Bronchial epithelial cell (primary cell): ENCODE results near the gene DCPS. TPM values are rescaled to one million over a fixed set of nuclear protein-coding genes. Genes with fewer than 3 reads are reported as not detected.
"Not testable (repeated sequence)": the region's sequence is repeated elsewhere in the genome, so short reads cannot be mapped to it uniquely, and the experiment has no call there.

Experiments
- DNase-seq: peaks from one replicate; pipeline ENCODE4 v3.0.0-alpha.2; 2010; ENCODE audit warnings: low read depth
- FAIRE-seq: peaks from 2 replicates; lab custom pipeline; 2011; peaks lifted over from hg19 to GRCh38; lab: Jason Lieb, UNC
- H3K27me3 ChIP-seq: 2 replicates; pipeline ENCODE4 v1.5.1; 2011; ENCODE audit warnings: low read length; ENCODE audit not compliant: control insufficient read depth, insufficient read depth
- H3K36me3 ChIP-seq: 2 replicates; pipeline ENCODE4 v1.5.1; 2011; ENCODE audit warnings: low read length; ENCODE audit not compliant: control insufficient read depth, insufficient read depth
- H3K4me3 ChIP-seq: 2 replicates; pipeline ENCODE4 v1.5.1; 2011; ENCODE audit warnings: mild to moderate bottlenecking, low read depth, low read length, control low read depth
- CTCF ChIP-seq: IDR thresholded peaks from 2 replicates; pipeline ENCODE4 v1.5.1; 2011; ENCODE audit warnings: mild to moderate bottlenecking, moderate library complexity, low read length, control low read depth, inconsistent platforms; ENCODE audit not compliant: insufficient read depth, severe bottlenecking
- total RNA-seq: library from RNA; depleted of rRNA; stranded (reverse); fragments of >200 nt; gene quantifications from 2 replicates; pipeline ENCODE4 v1.2.1, GENCODE V29; 2014

The DCPS gene
- total RNA-seq, 1 donor from 2014 or later: 11.6 TPM

- DNase-seq (no peak), FAIRE-seq (no peak)
- TF ChIP-seq CTCF: no peak
- Histone ChIP-seq H3K27me3 (no peaks in the 10 kb centered on the region), H3K36me3 (no peaks in the 10 kb centered on the region), H3K4me3 (no peak overlapping the region)
Measured at GRCh38 chr11:126363706-126364248, 59.9 kb downstream of the DCPS start.

- not testable (repeated sequence) for H3K27me3 ChIP-seq, H3K36me3 ChIP-seq, DNase-seq, H3K4me3 ChIP-seq
- peak; percentile 89 for FAIRE-seq
Measured at GRCh38 chr11:126364735-126365134, 60.9 kb downstream of the DCPS start.

- not testable (repeated sequence) for H3K4me3 ChIP-seq, H3K27me3 ChIP-seq, DNase-seq, H3K36me3 ChIP-seq
- peak; percentile 96 for FAIRE-seq
Measured at GRCh38 chr11:126365508-126365907, 61.6 kb downstream of the DCPS start.

GRCh38 chr11:126366064-126366822 lies 62.4 kb downstream of the DCPS start:
- FAIRE-seq: no peak
- Histone ChIP-seq H3K27me3 (no peaks in the 10 kb centered on the region), H3K4me3 (no peak overlapping the region), H3K36me3 (no peaks in the 10 kb centered on the region)
- TF ChIP-seq CTCF: no peak
- no peak for DNase-seq

GRCh38 chr11:126366823-126367654 lies 63.2 kb downstream of the DCPS start:
- not testable (repeated sequence) for H3K4me3 ChIP-seq, H3K36me3 ChIP-seq, H3K27me3 ChIP-seq, DNase-seq
- peak; percentile 93 for FAIRE-seq

- not testable (repeated sequence) for DNase-seq, H3K36me3 ChIP-seq, H3K27me3 ChIP-seq, FAIRE-seq, H3K4me3 ChIP-seq
Measured at GRCh38 chr11:126367806-126368205, 63.9 kb downstream of the DCPS start.

GRCh38 chr11:126368336-126369119 lies 64.7 kb downstream of the DCPS start:
- not testable (repeated sequence) for H3K4me3 ChIP-seq, H3K27me3 ChIP-seq, H3K36me3 ChIP-seq, DNase-seq
- peak; percentile 95 for FAIRE-seq

- TF ChIP-seq CTCF: no peak
- FAIRE-seq (no peak), DNase-seq (no peak)
- Histone ChIP-seq H3K4me3 (no peak overlapping the region), H3K27me3 (no peaks in the 10 kb centered on the region), H3K36me3 (no peaks in the 10 kb centered on the region)
Measured at GRCh38 chr11:126370016-126370415, 66.2 kb downstream of the DCPS start.
